Middle frontal gyrus (tissue), 1 donor: ENCODE measurements around the gene SLC31A1.

Experiments used
- DNase-seq: peaks from one replicate; pipeline ENCODE4 v3.0.0-alpha.2; 2015; ENCODE audit warnings: low spot score; ENCODE audit errors: extremely low spot score

SLC31A1 gene

GRCh38 chr9:113221003-113221799, at the start of gene SLC31A1, which contains the start of gene FKBP15:
SLC31A1 (plus strand) TSS chr9:113221544; CDS start chr9:113256149, 34,605 bp downstream.
FKBP15 (minus strand) TSS chr9:113221277; CDS start chr9:113221243, 34 bp downstream.
- peak; percentile 98 for DNase-seq

GRCh38 chr9:113173341-113173740, 48.0 kb upstream of the SLC31A1 start:
- no peak for DNase-seq

- no peak for DNase-seq
These were observed 44.5 kb upstream of the SLC31A1 start for GRCh38 chr9:113176803-113177202.

GRCh38 chr9:113177251-113177650, 44.1 kb upstream of the SLC31A1 start:
- DNase-seq: no peak

GRCh38 chr9:113178087-113178486, 43.3 kb upstream of the SLC31A1 start:
- no peak for DNase-seq

- DNase-seq: no peak
These were observed 41.5 kb upstream of the SLC31A1 start for GRCh38 chr9:113179839-113180238.

GRCh38 chr9:113181165-113181564, 40.2 kb upstream of the SLC31A1 start:
- DNase-seq: no peak

- no peak for DNase-seq
These were observed 37.3 kb upstream of the SLC31A1 start for GRCh38 chr9:113183956-113184488.

- no peak for DNase-seq
These were observed 36.8 kb upstream of the SLC31A1 start for GRCh38 chr9:113184539-113184938.

GRCh38 chr9:113185271-113185670, 36.1 kb upstream of the SLC31A1 start:
- no peak for DNase-seq

GRCh38 chr9:113186137-113186755, 35.1 kb upstream of the SLC31A1 start:
- no peak for DNase-seq

- no peak for DNase-seq
These were observed 33.3 kb upstream of the SLC31A1 start for GRCh38 chr9:113187929-113188595.

GRCh38 chr9:113192455-113192854, 28.9 kb upstream of the SLC31A1 start:
- DNase-seq: no peak

- no peak for DNase-seq
These were observed 21.5 kb upstream of the SLC31A1 start for GRCh38 chr9:113199683-113200329.

- DNase-seq: no peak
These were observed 15.9 kb upstream of the SLC31A1 start for GRCh38 chr9:113205432-113205831.

- DNase-seq: no peak
These were observed 15.5 kb upstream of the SLC31A1 start for GRCh38 chr9:113205861-113206260.

- no peak for DNase-seq
These were observed 10.5 kb upstream of the SLC31A1 start for GRCh38 chr9:113210815-113211214.

GRCh38 chr9:113215132-113215531, 6.2 kb upstream of the SLC31A1 start:
- no peak for DNase-seq

- no peak for DNase-seq
These were observed 4.9 kb upstream of the SLC31A1 start for GRCh38 chr9:113216406-113216805.

GRCh38 chr9:113219186-113219936, 2.0 kb upstream of the SLC31A1 start:
- no peak for DNase-seq

- no peak for DNase-seq
These were observed 1.4 kb upstream of the SLC31A1 start for GRCh38 chr9:113219969-113220368.
